ENCODE results near the gene PGR. TPM values are rescaled to one million over a fixed set of nuclear protein-coding genes. Genes with fewer than 3 reads are reported as not detected.

The PGR gene
- polyA plus RNA-seq, 2 of the 4 experiments (the other 2 are of a cell fraction): not detected

GRCh38 chr11:100994966-100995365 is 134.6 kb downstream of the PGR start:
- ChIA-PET POLR2A (no interaction called here), CTCF (no interaction called here)
- no peaks in the 10 kb centered on the region for H3K9me3 ChIP-seq
- no peaks in the 10 kb centered on the region for H3K4me1 ChIP-seq
- H3K4me3 ChIP-seq: no peak overlapping the region
- TF ChIP-seq JUNB (IDR thresholded peaks at IDR 0.05) (no peak), NPAS2 (CRISPR knock-in tag; IDR thresholded peaks at IDR 0.05; ENCODE audit: borderline replicate concordance) (no peak), FOSL2 (IDR thresholded peaks at IDR 0.05) (no peak), FOSL2 (CRISPR knock-in tag; IDR thresholded peaks at IDR 0.05) (no peak), E2F6 (IDR thresholded peaks at IDR 0.05; ENCODE audit: borderline replicate concordance, low read depth) (no peak), RARB (CRISPR knock-in tag; IDR thresholded peaks at IDR 0.05) (no peak), ZFP36 (IDR thresholded peaks at IDR 0.05; ENCODE audit: borderline replicate concordance, partially characterized antibody) (no peak), ELK1 (IDR thresholded peaks at IDR 0.05; ENCODE audit: low read depth, low read length) (no peak), ZNF302 (CRISPR knock-in tag; IDR thresholded peaks at IDR 0.05) (no peak), SMC3 (IDR thresholded peaks at IDR 0.05) (no peak), ZSCAN20 (CRISPR knock-in tag; IDR thresholded peaks at IDR 0.05) (no peak), HOXB13 (CRISPR knock-in tag; IDR thresholded peaks at IDR 0.05; ENCODE audit: low read depth) (no peak), FOSB (CRISPR knock-in tag; IDR thresholded peaks at IDR 0.05) (no peak), CHD2 (IDR thresholded peaks at IDR 0.05; ENCODE audit: low read length, partially characterized antibody) (no peak), ATOH8 (CRISPR knock-in tag; IDR thresholded peaks at IDR 0.05; ENCODE audit: low read depth) (no peak), RCOR1 (IDR thresholded peaks at IDR 0.05; ENCODE audit: low read depth, low read length) (no peak), HDAC2 (IDR thresholded peaks at IDR 0.05) (no peak)
- TF ChIP-seq, protein P1, sequence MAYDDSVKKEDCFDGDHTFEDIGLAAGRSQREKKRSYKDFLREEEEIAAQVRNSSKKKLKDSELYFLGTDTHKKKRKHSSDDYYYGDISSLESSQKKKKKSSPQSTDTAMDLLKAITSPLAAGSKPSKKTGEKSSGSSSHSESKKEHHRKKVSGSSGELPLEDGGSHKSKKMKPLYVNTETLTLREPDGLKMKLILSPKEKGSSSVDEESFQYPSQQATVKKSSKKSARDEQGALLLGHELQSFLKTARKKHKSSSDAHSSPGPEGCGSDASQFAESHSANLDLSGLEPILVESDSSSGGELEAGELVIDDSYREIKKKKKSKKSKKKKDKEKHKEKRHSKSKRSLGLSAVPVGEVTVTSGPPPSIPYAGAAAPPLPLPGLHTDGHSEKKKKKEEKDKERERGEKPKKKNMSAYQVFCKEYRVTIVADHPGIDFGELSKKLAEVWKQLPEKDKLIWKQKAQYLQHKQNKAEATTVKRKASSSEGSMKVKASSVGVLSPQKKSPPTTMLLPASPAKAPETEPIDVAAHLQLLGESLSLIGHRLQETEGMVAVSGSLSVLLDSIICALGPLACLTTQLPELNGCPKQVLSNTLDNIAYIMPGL (CRISPR knock-in tag; IDR thresholded peaks at IDR 0.05; ENCODE audit: borderline replicate concordance): no peak
- TF ChIP-seq, protein P2, sequence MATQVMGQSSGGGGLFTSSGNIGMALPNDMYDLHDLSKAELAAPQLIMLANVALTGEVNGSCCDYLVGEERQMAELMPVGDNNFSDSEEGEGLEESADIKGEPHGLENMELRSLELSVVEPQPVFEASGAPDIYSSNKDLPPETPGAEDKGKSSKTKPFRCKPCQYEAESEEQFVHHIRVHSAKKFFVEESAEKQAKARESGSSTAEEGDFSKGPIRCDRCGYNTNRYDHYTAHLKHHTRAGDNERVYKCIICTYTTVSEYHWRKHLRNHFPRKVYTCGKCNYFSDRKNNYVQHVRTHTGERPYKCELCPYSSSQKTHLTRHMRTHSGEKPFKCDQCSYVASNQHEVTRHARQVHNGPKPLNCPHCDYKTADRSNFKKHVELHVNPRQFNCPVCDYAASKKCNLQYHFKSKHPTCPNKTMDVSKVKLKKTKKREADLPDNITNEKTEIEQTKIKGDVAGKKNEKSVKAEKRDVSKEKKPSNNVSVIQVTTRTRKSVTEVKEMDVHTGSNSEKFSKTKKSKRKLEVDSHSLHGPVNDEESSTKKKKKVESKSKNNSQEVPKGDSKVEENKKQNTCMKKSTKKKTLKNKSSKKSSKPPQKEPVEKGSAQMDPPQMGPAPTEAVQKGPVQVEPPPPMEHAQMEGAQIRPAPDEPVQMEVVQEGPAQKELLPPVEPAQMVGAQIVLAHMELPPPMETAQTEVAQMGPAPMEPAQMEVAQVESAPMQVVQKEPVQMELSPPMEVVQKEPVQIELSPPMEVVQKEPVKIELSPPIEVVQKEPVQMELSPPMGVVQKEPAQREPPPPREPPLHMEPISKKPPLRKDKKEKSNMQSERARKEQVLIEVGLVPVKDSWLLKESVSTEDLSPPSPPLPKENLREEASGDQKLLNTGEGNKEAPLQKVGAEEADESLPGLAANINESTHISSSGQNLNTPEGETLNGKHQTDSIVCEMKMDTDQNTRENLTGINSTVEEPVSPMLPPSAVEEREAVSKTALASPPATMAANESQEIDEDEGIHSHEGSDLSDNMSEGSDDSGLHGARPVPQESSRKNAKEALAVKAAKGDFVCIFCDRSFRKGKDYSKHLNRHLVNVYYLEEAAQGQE (IDR thresholded peaks at IDR 0.05): no peak
- FAIRE-seq: no peak
- no peak for ATAC-seq
- no peak for DNase-seq (ENCODE audit: low read depth in 1 of 2, low spot score in 1 of 2)
- no peak overlapping the region for H3K27ac ChIP-seq
- no peak overlapping the region for H3K4me2 ChIP-seq
- WGBS (ENCODE audit: missing lambda C conversion rate): 88% methylated on average over 2 of the region's 2 CpGs

DNA sequence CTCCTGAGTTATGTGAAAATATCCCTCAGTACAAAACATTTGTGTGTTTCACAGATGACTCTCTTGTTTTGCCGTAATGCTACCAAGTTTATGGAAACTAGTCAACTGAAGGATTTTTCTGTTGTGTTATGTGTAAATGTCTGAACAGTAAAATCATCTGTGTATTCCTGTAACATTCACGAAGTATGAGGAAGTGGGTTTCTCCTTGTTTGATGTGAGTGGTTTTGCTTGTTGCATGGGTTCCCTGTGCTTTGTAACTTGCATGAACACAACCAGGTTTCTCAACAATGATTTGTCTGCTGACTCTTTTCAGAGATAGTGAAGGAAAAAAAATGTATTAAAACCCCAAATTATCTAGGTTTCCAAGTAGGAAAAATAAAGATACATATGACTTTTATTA is 138.1 kb downstream of the PGR start:
- no peaks in the 10 kb centered on the region for H3K4me1 ChIP-seq
- no peak for ATAC-seq
- WGBS (ENCODE audit: missing lambda C conversion rate): 71% methylated on average over 2 of the region's 2 CpGs
- H3K4me3 ChIP-seq: no peak overlapping the region
- H3K9me3 ChIP-seq: no peaks in the 10 kb centered on the region
- no peak overlapping the region for H3K27ac ChIP-seq
- POLR2A ChIA-PET: no interaction called here
- CTCF ChIA-PET: no interaction called here
- H3K4me2 ChIP-seq: no peak overlapping the region
- no peak for DNase-seq (ENCODE audit: low read depth in 1 of 2, low spot score in 1 of 2)
- no peak for FAIRE-seq
- TF ChIP-seq HDAC2 (IDR thresholded peaks at IDR 0.05) (no peak), POLR2AphosphoS2 (conservative IDR thresholded peaks at IDR 0.05; ENCODE audit: low read length) (no peak), CBX8 (IDR thresholded peaks at IDR 0.05) (no peak), MYC (IDR thresholded peaks at IDR 0.05; ENCODE audit: borderline replicate concordance, low read length) (no peak), HOXA7 (CRISPR knock-in tag; IDR thresholded peaks at IDR 0.05) (no peak), BHLHE40 (IDR thresholded peaks at IDR 0.05; ENCODE audit: low read depth, low read length) (no peak), CHD2 (IDR thresholded peaks at IDR 0.05; ENCODE audit: low read length, partially characterized antibody) (no peak), EHF (CRISPR knock-in tag; IDR thresholded peaks at IDR 0.05) (no peak), ELK1 (IDR thresholded peaks at IDR 0.05; ENCODE audit: low read depth, low read length) (no peak)
- TF ChIP-seq, protein P3, sequence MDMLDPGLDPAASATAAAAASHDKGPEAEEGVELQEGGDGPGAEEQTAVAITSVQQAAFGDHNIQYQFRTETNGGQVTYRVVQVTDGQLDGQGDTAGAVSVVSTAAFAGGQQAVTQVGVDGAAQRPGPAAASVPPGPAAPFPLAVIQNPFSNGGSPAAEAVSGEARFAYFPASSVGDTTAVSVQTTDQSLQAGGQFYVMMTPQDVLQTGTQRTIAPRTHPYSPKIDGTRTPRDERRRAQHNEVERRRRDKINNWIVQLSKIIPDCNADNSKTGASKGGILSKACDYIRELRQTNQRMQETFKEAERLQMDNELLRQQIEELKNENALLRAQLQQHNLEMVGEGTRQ (IDR thresholded peaks at IDR 0.05): no peak
